ENCODE data around the gene PPARGC1A.

PPARGC1A gene

GRCh38 chr4:23844961-23845360 is 44.9 kb downstream of the PPARGC1A start:
- DNase-seq (ENCODE audit: low read depth, low spot score) = no peak

- no peak for DNase-seq (ENCODE audit: low read depth, low spot score)
Measured at GRCh38 chr4:23839279-23839678, 50.6 kb downstream of the PPARGC1A start.

DNA sequence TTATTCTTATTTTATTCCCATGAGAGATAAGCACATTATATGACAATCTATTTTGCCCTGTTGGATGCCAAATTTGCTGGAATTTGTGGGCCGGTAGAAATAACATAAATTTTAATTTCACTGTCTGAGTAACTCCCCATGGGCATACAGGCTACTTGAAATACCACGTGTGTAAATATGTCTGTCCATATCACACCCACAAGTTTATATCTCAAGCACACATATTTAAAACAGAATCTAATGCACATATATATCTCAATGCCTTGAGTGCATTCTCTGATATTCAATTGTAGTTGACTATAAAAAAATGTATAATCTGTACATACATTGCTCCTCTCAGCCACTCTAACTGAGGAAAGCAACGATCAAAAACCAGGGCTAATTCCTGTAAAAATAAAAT is 51.2 kb downstream of the PPARGC1A start:
- DNase-seq (ENCODE audit: low read depth, low spot score) = no peak

- DNase-seq (ENCODE audit: low read depth, low spot score) = no peak
Measured at GRCh38 chr4:23838131-23838530, 51.7 kb downstream of the PPARGC1A start.

- no peak for DNase-seq (ENCODE audit: low read depth, low spot score)
Measured at GRCh38 chr4:23837371-23837770, 52.5 kb downstream of the PPARGC1A start.

DNA sequence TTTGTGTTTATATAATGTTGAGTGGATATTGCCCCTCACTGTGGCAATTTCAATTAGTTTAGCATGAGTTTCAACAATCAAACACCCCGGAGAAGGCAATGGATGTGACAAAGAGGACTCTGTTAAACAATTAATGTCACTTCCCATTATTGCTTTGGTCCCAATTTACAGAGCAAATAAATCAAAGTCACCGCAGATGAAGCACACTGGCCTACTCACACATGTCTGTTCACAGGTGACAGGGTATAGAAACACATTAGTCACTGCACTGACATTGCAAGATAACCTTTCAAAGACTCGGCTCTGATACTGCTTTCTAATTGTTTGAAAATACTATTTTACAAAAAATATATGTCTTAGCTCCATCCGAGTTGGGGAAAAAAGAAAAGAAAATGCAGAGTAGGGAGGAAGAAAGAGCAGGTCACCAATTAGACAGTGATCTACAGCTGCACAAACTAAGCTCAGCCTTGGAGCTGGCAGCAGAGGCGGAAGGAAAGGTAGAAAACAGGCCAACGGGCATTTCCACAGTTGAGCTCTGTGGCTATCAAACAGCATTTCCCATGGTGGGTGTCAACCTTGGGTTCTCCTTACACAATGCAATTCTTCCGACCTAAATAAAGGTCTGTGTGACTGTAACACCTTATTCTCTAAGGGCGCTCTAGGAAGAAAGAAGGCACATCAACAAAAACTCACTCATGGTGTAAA is 53.9 kb downstream of the PPARGC1A start:
- no peak for DNase-seq (ENCODE audit: low read depth, low spot score)

DNA sequence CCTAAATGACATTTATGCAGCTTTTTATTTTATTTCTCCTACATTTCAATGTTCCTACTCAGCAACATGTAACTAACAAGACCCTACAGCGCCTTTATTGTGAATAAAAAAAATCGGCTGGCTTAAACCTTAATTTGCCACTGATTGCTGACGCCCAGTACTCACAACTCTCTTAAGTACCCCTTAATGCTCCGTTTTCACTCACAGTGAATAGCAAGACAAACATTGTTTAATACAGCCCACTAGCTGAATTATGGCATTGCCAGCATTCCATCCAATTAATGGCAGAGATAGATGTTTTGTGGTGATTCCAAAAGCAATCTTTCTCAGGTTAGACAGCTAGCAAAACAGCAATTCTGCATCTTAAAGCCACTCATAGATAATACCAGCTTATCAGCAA is 61.1 kb downstream of the PPARGC1A start:
- no peak for DNase-seq (ENCODE audit: low read depth, low spot score)

DNA sequence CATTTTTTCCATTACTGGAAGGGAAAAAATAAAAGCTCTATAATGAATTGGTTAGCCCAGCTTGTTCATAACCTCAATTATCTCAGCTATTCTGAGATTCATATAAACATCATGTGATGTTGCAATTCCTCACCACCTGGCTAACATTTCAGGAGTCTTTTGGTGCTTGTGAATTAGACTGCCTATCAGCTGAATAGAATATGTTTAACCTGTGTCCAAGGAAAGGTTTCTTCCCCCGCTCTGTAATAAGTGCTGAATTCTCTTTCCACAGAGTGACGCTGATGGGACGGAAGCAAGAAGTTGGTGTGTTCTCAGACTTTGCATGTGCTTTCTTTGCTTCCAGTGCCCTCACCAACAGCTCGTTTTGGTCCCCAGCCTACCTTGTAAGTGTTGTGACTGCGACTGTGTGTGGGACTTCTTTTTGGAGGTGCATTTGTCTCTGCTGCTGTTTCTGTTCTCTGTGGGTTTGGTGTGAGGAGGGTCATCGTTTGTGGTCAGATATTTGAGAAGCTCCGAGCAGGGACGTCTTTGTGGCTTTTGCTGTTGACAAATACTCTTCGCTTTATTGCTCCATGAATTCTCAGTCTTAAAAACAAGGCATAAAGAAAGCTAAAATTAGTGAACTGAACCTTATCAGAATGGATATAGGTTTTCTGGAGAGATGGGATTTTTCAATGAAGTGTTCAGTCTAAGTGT is 61.7 kb downstream of the PPARGC1A start:
- DNase-seq (ENCODE audit: low read depth, low spot score) = no peak

DNA sequence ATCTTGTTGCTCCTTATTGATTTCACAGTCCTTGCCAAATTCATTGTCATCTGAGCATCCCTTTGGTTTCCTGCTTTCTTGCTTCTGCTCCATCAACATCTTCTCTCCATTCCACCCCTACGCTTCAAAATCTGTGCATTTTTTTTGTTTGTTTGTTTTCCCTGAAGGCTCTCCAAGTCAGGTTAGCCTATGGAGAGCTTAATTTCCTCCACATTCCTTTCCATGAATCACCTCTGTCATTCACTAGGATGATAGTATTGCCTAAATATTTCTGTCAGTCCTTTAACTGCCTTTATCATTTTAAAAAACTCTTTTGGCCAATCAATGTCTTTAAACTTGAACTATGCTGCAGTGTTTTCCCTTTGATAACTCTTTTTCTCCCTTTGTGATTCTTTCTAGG is 67.7 kb downstream of the PPARGC1A start:
- DNase-seq (ENCODE audit: low read depth, low spot score) = no peak

DNA sequence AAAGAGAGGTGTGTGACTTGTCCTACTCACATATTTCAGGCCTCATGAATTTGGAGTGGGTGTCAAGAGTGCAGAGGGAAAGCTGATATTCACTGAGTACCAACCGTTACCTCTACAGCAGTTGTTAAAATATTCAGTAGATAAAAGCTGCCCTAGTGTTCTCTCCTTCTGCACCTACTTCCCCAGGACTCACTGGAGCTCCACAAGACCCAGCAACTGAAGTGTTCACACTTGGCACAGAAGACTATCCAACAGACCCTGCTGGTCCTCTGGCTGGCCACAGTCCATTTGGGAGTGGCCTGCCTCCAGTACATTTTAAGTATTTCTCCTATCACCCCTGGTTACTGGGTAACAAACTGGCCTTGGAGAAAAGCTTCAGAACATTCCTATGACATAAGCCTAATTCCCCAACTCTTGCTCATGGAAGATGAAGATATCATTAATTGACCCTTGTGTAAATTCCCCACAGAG is 70.8 kb downstream of the PPARGC1A start:
- DNase-seq (ENCODE audit: low read depth, low spot score) = no peak

GRCh38 chr4:23818097-23818885 is 71.6 kb downstream of the PPARGC1A start:
- no peak for DNase-seq (ENCODE audit: low read depth, low spot score)

GRCh38 chr4:23814996-23815660 is 74.7 kb downstream of the PPARGC1A start:
- DNase-seq (ENCODE audit: low read depth, low spot score) = no peak

- DNase-seq (ENCODE audit: low read depth, low spot score) = no peak
Measured at GRCh38 chr4:23814587-23814986, 75.3 kb downstream of the PPARGC1A start.

DNA sequence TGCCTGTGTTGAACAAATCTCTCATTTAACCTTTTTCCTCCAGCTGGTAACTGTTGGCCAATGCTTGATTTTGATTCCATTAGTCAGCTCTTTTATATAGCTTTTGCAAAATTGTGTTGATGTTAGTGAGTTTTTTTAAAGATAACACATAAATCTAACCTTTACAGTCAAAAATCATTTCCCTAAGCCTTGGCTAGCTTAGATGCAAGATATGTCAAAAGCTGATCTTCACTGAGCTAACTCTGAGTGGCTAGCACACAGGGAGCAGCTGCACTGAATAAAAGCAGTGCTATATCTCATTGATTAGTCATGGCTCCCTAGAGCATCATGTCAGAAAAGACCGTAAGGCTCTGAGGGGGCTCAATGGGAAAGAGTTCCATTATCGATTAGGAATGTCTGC is 78.7 kb downstream of the PPARGC1A start:
- DNase-seq (ENCODE audit: low read depth, low spot score) = no peak

DNA sequence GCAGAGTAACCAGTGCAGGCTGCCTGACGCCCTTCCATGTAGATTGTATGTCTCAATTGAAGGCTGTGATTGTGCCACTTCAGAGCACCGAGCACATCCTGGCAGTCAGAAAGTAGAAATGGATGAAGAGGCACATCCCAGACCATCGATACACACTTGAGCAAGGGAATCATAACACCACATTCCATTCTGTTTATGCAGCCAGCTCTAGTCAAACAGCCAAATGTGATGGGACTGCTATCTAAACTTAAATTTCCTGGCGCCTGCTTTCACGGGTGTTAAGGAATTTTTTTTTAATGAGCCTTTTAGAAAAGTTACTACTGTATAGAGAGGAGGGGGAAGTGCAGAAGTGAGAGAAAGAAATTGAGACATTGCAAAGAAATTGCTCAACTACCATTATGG is 84.4 kb downstream of the PPARGC1A start:
- no peak for DNase-seq (ENCODE audit: low read depth, low spot score)

DNA sequence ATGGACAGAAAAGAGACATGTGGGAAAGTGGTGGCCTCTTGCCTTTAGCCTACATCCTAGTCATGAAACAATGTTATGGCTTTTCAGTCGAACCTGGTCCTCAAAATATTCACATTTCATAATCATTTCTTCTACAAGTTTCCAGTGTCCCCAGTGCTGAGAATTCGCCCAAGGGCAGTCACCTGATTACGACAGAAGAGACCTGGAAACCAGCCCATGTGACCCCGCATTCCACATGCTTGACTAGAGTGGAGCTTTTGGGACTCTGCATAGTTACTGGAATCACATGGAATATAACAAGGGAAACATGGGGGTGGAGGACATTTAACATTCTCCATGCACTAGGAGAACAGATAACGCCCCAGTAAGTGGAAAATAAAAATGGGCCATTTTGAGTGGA is 100.1 kb downstream of the PPARGC1A start:
- DNase-seq (ENCODE audit: low read depth, low spot score) = peak; percentile 7

GRCh38 chr4:23788460-23788859 is 101.4 kb downstream of the PPARGC1A start:
- no peak for DNase-seq (ENCODE audit: low read depth, low spot score)

- DNase-seq (ENCODE audit: low read depth, low spot score) = no peak
Measured at GRCh38 chr4:23788027-23788426, 101.8 kb downstream of the PPARGC1A start.

GRCh38 chr4:23782778-23783437 is 106.9 kb downstream of the PPARGC1A start:
- DNase-seq (ENCODE audit: low read depth, low spot score) = no peak

GRCh38 chr4:23779839-23780238 is 110.0 kb downstream of the PPARGC1A start:
- no peak for DNase-seq (ENCODE audit: low read depth, low spot score)

DNA sequence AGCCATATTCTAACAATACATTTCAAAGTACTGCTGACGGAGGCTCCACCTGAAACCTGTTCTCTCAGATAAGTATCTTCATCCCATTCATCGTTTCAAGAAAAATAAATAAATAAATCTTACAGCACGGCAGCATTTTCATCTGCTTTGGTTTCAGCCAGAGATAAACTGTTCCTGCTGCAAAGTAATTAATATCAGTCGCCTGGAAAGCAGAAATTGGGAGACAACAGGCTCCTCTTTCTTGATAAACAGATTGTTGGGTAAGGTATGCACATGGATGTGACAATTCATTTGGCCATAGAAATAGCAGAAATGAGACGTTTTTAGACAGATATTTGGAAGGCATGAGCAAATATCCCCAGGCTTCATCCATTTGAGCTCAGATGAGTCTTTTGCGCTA is 110.4 kb downstream of the PPARGC1A start:
- DNase-seq (ENCODE audit: low read depth, low spot score) = no peak
